ENCODE results near the gene PDS5A. TPM values are rescaled to one million over a fixed set of nuclear protein-coding genes. Genes with fewer than 3 reads are reported as not detected.
"Not testable (repeated sequence)": the region's sequence is repeated elsewhere in the genome, so short reads cannot be mapped to it uniquely, and the experiment has no call there.

PDS5A gene
- total and polyA plus RNA-seq, 5 donors: 13.9 to 37.3 (median 36.0) TPM

DNA sequence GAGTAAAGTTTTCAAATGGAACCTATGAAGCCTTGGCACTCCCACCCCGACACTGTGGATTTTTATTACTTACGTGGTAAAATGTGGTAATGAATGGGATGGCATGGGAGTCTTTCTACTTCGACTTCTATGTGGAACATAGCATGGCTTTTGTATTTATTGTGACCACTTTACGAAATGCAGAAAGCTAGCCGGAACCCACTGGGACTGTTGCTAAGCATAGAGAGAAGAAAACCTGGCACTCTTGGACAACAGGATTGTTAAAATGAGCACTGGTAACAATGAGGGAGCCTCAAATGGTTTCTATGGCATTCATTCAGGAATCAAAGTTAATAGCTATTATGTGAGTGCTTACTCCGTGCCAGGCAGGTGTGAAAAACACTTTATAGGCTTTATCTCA, 113.3 kb downstream of the PDS5A start:
- intact Hi-C loops (cut with DNase I): no loop called here
- ATAC-seq (no peak), DNase-seq (no peak)
- H3K4me1 ChIP-seq (ENCODE audit: control insufficient read depth, insufficient read depth, low read length): no peaks in the 10 kb centered on the region
- H3K27me3 ChIP-seq (ENCODE audit: control insufficient read depth, insufficient read depth): no peaks in the 10 kb centered on the region
- 96% methylated on average over 6 of the region's 6 CpGs for WGBS
- H3K9me3 ChIP-seq (ENCODE audit: control insufficient read depth, low read length): no peaks in the 10 kb centered on the region
- H3K27ac ChIP-seq (ENCODE audit: low read length): no peak overlapping the region
- H3K4me3 ChIP-seq (ENCODE audit: low read length): no peak overlapping the region

DNA sequence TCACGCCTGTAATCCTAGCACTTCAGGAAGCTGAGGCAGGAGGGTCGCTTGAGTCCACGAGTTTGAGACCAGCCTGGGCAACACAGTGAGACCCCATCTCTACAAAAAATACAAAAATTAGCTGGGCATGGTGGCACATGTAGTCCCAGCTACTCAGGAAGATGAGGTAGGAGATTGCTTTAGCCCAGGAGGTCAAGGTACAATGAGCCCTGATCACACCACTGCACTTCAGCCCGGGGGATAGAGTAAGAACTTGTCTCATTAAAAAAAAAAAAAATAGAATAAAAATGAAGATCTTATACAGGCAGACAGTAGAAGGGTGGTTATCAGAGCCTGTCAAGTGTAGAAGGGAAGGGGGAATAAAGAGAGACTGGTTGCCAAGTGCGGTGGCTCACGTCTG, 116.9 kb downstream of the PDS5A start:
- no peak for DNase-seq
- WGBS: 95% methylated on average over 6 of the region's 6 CpGs
- H3K27ac ChIP-seq (ENCODE audit: low read length): no peak overlapping the region
- intact Hi-C loops (cut with DNase I): no loop called here
- ATAC-seq: no peak
- H3K4me3 ChIP-seq (ENCODE audit: low read length): no peak overlapping the region
- H3K27me3 ChIP-seq (ENCODE audit: control insufficient read depth, insufficient read depth): no peaks in the 10 kb centered on the region
- no peaks in the 10 kb centered on the region for H3K9me3 ChIP-seq (ENCODE audit: control insufficient read depth, low read length)
- H3K4me1 ChIP-seq (ENCODE audit: control insufficient read depth, insufficient read depth, low read length): no peaks in the 10 kb centered on the region

DNA sequence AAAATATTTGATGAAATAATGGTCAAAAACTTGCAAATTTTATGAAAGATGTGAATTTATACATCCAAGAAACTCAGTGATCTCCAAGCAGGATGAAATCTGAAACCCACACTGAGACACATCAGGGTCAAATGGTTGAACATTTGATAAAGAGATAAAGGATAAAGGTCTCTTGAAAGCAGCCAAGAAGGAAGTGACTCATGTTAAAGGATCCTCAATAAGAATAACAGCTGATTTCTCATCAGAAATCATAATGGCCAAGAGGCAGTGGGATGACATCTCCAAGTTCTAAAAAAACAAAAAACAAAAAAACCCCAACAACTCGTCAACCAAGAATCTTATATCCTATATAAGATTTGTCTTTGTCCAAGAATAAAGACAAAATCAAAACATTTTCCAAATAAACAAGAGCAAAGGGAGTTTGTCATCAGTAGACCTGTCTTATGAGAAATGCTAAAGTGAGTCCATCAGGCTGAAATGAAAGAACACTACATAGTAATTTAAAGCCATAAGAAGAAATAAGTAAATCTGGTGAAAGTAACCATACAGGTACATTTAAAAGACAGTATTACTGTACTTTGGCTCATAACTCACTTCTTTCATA, 121.7 kb downstream of the PDS5A start:
- Histone ChIP-seq H3K4me1 (ENCODE audit: control insufficient read depth, insufficient read depth, low read length) (no peaks in the 10 kb centered on the region), H3K4me3 (ENCODE audit: low read length) (no peak overlapping the region), H3K27me3 (ENCODE audit: control insufficient read depth, insufficient read depth) (no peaks in the 10 kb centered on the region), H3K9me3 (ENCODE audit: control insufficient read depth, low read length) (no peaks in the 10 kb centered on the region), H3K27ac (ENCODE audit: low read length) (no peak overlapping the region)
- DNase-seq (no peak), ATAC-seq (no peak)
- intact Hi-C loops (cut with DNase I): no loop called here
- WGBS: 72% methylated on average over 1 of the region's 1 CpG

DNA sequence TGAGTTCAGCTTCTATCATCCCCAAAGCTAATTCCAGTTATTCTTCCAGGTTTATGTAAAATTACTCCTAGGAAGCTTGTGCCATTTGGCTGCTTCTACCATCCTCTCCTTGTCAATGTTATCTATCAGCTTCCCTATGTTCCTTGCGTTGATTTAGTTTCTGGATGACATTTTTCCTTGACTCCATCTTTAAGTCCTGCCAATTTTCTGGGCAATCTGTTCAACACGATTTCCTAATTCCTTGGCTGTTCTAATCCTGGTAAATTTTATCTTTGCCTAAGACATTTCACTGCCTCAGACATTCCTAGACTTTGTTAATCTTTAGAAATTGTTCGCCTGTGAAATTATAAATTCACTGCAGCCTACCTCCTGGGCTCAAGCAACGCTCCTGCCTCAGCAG, 125.1 kb downstream of the PDS5A start:
- 65% methylated on average over 4 of the region's 4 CpGs for WGBS
- DNase-seq (no peak), ATAC-seq (no peak)
- intact Hi-C loops (cut with DNase I): no loop called here
- Histone ChIP-seq H3K9me3 (ENCODE audit: control insufficient read depth, low read length) (no peaks in the 10 kb centered on the region), H3K27ac (ENCODE audit: low read length) (no peak overlapping the region), H3K4me3 (ENCODE audit: low read length) (no peak overlapping the region), H3K27me3 (ENCODE audit: control insufficient read depth, insufficient read depth) (no peaks in the 10 kb centered on the region), H3K4me1 (ENCODE audit: control insufficient read depth, insufficient read depth, low read length) (no peaks in the 10 kb centered on the region)

DNA sequence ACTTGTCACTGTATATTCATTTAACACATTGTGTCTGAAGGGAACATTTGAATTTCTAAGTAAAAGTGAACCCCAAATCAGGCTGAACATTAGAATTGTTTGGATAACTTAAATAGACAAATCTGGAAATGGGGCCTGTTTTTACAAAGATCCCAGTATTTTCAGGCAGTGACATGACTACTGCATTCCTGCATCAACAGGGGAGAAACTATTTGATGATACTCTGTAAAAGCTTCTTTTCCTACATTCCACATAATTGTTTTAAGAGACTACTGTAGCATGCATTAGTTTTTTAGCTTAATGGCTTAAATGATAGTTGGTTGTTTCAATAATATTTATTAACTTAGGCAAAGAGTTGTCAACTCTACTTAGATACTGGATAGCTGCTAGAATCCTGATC, 127.0 kb downstream of the PDS5A start:
- intact Hi-C loops (cut with DNase I): no loop called here
- H3K27ac ChIP-seq (ENCODE audit: low read length): no peak overlapping the region
- no peak for ATAC-seq
- H3K4me3 ChIP-seq (ENCODE audit: low read length): no peak overlapping the region
- no peak for DNase-seq
- no peaks in the 10 kb centered on the region for H3K9me3 ChIP-seq (ENCODE audit: control insufficient read depth, low read length)
- H3K27me3 ChIP-seq (ENCODE audit: control insufficient read depth, insufficient read depth): no peaks in the 10 kb centered on the region
- H3K4me1 ChIP-seq (ENCODE audit: control insufficient read depth, insufficient read depth, low read length): no peaks in the 10 kb centered on the region

DNA sequence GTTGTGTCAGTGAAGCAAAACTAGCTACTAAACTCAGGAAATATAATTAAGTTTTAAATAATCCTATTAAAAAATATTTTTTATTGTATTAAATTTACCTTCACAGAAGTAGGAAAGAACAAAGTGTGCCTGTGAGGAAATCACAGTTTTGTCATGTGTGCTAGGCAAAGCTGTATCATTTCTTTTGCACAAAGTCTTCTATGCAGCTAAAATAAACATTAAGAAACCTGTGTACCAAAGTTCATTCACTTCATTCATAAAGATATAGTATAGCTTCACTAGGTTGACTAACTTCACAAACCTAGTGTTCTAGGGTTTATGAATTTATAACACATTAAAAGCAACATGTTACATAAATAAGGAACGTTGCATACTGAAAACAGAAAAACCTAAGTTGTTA, 131.0 kb downstream of the PDS5A start:
- DNase-seq: no peak
- intact Hi-C loops (cut with DNase I): no loop called here
- Histone ChIP-seq H3K4me3 (ENCODE audit: low read length) (no peak overlapping the region), H3K4me1 (ENCODE audit: control insufficient read depth, insufficient read depth, low read length) (no peaks in the 10 kb centered on the region), H3K27ac (ENCODE audit: low read length) (no peak overlapping the region), H3K9me3 (ENCODE audit: control insufficient read depth, low read length) (no peaks in the 10 kb centered on the region), H3K27me3 (ENCODE audit: control insufficient read depth, insufficient read depth) (no peaks in the 10 kb centered on the region)
- 90% methylated on average over 1 of the region's 1 CpG for WGBS
- no peak for ATAC-seq

DNA sequence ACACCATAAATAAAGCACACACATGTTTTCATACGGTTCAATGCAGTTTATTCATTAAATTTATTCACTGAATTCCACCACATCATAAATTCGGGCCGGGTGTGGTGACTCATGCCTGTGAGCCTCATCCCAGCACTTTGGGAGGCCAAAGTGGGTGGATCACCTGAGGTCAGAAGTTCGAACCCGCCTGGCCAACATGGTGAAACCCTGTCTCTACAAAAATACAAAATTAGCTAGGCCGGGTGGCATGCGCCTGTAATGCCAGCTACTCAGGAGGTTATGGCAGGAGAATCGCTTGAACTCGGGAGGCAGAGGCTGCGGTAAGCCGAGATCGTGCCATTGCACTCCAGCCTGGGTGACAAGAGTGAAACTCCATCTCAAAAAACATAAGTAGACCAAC, 131.6 kb downstream of the PDS5A start:
- no peaks in the 10 kb centered on the region for H3K9me3 ChIP-seq (ENCODE audit: control insufficient read depth, low read length)
- H3K27me3 ChIP-seq (ENCODE audit: control insufficient read depth, insufficient read depth): no peaks in the 10 kb centered on the region
- no peak overlapping the region for H3K27ac ChIP-seq (ENCODE audit: low read length)
- DNase-seq (no peak), ATAC-seq (no peak)
- H3K4me1 ChIP-seq (ENCODE audit: control insufficient read depth, insufficient read depth, low read length): no peaks in the 10 kb centered on the region
- intact Hi-C loops (cut with DNase I): no loop called here
- 95% methylated on average over 12 of the region's 12 CpGs for WGBS
- no peak overlapping the region for H3K4me3 ChIP-seq (ENCODE audit: low read length)

DNA sequence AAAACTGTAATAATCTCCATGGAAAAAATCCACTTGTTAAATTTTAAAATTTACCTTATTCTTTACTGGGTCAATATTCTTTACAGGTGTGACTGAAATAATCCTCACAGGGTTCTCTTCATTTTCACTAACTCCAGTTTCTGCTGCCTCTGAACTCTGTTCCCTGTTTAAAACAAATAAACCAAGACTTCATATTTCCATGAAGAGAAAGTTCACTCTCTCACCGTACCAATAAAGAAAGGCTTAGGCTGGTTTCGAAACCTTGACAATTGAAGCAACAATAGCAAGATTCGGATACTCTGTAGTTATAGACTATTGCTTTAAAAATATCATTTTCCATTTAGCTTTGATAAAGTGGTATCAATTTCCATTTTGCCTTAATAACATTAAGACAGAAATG, 135.8 kb downstream of the PDS5A start:
- DNase-seq (no peak), ATAC-seq (no peak)
- Histone ChIP-seq H3K27ac (ENCODE audit: low read length) (no peak overlapping the region), H3K4me1 (ENCODE audit: control insufficient read depth, insufficient read depth, low read length) (no peaks in the 10 kb centered on the region), H3K4me3 (ENCODE audit: low read length) (no peak overlapping the region), H3K9me3 (ENCODE audit: control insufficient read depth, low read length) (no peaks in the 10 kb centered on the region), H3K27me3 (ENCODE audit: control insufficient read depth, insufficient read depth) (no peaks in the 10 kb centered on the region)
- 96% methylated on average over 3 of the region's 3 CpGs for WGBS
- intact Hi-C loops (cut with DNase I): no loop called here

DNA sequence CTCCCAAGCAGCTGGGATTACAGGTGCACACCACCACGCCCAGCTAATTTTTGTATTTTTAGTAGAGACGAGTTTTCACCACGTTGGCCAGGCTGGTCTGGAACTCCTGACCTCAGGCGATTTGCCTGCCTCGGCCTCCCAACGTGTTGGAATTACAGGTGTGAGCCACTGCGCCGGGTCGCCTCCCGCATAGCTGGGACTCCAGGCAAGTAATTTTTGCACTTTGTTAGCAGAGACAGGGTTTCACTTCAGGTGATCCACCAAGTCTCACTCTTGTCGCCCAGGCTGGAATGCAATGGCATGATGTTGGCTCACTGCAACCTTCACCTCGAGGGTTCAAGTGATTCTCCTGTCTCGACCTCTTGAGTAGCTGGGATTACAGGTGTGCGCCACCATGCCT, 137.2 kb downstream of the PDS5A start:
- H3K4me1 ChIP-seq (ENCODE audit: control insufficient read depth, insufficient read depth, low read length); H3K4me3 ChIP-seq (ENCODE audit: low read length); H3K27me3 ChIP-seq (ENCODE audit: control insufficient read depth, insufficient read depth); H3K27ac ChIP-seq (ENCODE audit: low read length); DNase-seq; ATAC-seq; intact Hi-C loops (cut with DNase I); H3K9me3 ChIP-seq (ENCODE audit: control insufficient read depth, low read length): not testable (repeated sequence)
- 94% methylated on average over 14 of the region's 14 CpGs for WGBS

DNA sequence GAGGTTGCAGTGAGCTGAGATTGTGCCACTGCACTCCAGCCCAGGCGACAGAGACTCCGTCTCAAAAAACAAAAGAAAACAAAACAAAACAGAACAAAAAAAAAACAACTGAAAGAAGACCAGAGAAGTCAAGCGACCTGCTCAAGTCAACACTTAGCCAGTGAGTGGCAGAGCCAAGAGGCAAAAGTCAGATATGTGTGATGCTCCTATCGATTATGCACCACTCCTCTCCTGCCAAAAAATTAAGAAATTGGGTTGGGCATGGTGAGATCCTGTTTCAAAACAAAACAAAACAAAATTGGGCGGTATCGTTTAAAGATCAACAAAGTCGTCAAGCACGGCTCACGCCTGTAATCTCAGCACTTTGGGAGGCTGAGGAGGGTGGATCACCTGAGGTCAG, 137.7 kb downstream of the PDS5A start:
- H3K9me3 ChIP-seq (ENCODE audit: control insufficient read depth, low read length): no peaks in the 10 kb centered on the region
- intact Hi-C loops (cut with DNase I): no loop called here
- 95% methylated on average over 9 of the region's 9 CpGs for WGBS
- H3K27me3 ChIP-seq (ENCODE audit: control insufficient read depth, insufficient read depth): no peaks in the 10 kb centered on the region
- ATAC-seq (no peak), DNase-seq (no peak)
- H3K4me3 ChIP-seq (ENCODE audit: low read length): no peak overlapping the region
- H3K27ac ChIP-seq (ENCODE audit: low read length): no peak overlapping the region
- no peaks in the 10 kb centered on the region for H3K4me1 ChIP-seq (ENCODE audit: control insufficient read depth, insufficient read depth, low read length)

DNA sequence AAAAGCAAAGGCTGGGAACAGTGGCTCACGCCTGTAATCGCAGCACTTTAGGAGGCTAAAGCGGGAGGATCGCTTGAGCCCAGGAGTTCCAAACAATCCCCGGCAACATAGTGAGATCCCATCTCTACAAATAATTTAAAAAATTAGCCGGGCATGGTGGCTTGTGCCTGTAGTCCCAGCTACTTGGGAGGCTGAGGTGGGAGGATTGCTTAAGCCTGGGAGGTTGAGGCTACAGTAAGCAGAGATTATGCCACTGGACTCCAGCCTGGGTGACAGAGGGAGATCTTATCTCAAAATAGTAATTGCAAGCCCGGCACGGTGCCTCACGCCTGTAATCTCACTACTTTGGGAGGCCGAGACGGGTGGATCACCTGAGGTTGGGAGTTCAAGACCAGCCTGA, 139.3 kb downstream of the PDS5A start:
- not testable (repeated sequence) for ATAC-seq; H3K27ac ChIP-seq (ENCODE audit: low read length); DNase-seq; H3K27me3 ChIP-seq (ENCODE audit: control insufficient read depth, insufficient read depth); H3K4me1 ChIP-seq (ENCODE audit: control insufficient read depth, insufficient read depth, low read length); H3K4me3 ChIP-seq (ENCODE audit: low read length); H3K9me3 ChIP-seq (ENCODE audit: control insufficient read depth, low read length)
- 96% methylated on average over 11 of the region's 11 CpGs for WGBS
- intact Hi-C loops (cut with DNase I): loop anchor here in 1 of 4 donors (10.0 kb wide), 1 partner anchor 144 kb away; the partner anchor contains the start of gene UBE2K

DNA sequence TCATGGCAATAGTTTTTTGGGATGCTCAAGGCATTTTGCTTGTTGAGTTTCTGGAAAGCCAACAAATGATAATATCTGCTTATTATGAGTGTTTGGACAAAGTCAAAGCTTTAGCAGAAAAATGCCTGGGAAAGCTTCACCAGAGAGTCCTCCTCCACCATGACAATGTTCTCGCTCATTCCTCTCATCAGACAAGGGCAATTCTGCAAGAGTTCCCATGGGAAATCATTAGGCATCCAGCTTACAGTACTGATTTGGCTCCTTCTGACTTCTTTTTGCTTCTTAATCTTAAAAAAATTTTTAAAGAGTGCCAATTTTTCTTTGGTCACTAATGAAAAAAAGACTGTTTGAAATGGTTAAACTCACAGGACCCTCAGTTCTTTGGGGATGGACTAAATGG, 143.4 kb downstream of the PDS5A start:
- ATAC-seq (peak in 1 of 2 donors; percentile 61), DNase-seq (no peak)
- H3K4me1 ChIP-seq (ENCODE audit: control insufficient read depth, insufficient read depth, low read length): no peaks in the 10 kb centered on the region
- no peaks in the 10 kb centered on the region for H3K9me3 ChIP-seq (ENCODE audit: control insufficient read depth, low read length)
- H3K27me3 ChIP-seq (ENCODE audit: control insufficient read depth, insufficient read depth): no peaks in the 10 kb centered on the region
- WGBS: 64% methylated on average over 1 of the region's 1 CpG
- H3K27ac ChIP-seq (ENCODE audit: low read length): no peak overlapping the region
- H3K4me3 ChIP-seq (ENCODE audit: low read length): no peak overlapping the region
- intact Hi-C loops (cut with DNase I): loop anchor here in 1 of 4 donors (10.0 kb wide), 1 partner anchor 139 kb away; the partner anchor contains the start of gene UBE2K
